HEK293 (cell line): Measurements from ENCODE around the gene SLX9.

Experiments used
- CTCF ChIA-PET: fragments of 350-600 bp; formaldehyde crosslinking; extraction: SDS; loops from one replicate; lab custom pipeline; 2021; ENCODE audit warnings: antibody characterized with exemption; lab: Yijun Ruan, JAX
- POLR2A ChIA-PET: fragments of 300-600 bp; formaldehyde crosslinking; extraction: SDS; loops from one replicate; lab custom pipeline; 2020; ENCODE audit warnings: antibody characterized with exemption, inconsistent platforms; lab: Yijun Ruan, JAX
- H3K27ac ChIP-seq: fragments of 200-500 bp; sonication (Bioruptor generic); 2 replicates; pipeline ENCODE4 v1.5.1; 2014; ENCODE audit warnings: low read depth, low read length, control low read depth, inconsistent platforms; ENCODE audit errors: extremely low read depth
- H3K36me3 ChIP-seq, 2 experiments: fragments of 200-500 bp in 1 of 2; sonication (Bioruptor generic) in 1 of 2; 1 replicate in 1 of 2; 2 replicates in 1 of 2; pipeline ENCODE4 v1.5.1; 2014 to 2017; ENCODE audit warnings: inconsistent platforms in 2 of 2, low read length in 2 of 2; ENCODE audit not compliant: control insufficient read depth in 2 of 2, insufficient read depth in 1 of 2
- H3K4me1 ChIP-seq: fragments of 200-500 bp; sonication (Bioruptor generic); 2 replicates; pipeline ENCODE4 v1.5.1; 2014; ENCODE audit warnings: mild to moderate bottlenecking, low read length, inconsistent platforms; ENCODE audit not compliant: control insufficient read depth, insufficient read depth
- H3K4me3 ChIP-seq: 2 replicates; pipeline ENCODE4 v1.5.1; 2011; ENCODE audit warnings: low read depth, mild to moderate bottlenecking, control low read depth, low read length, moderate library complexity
- H3K9me3 ChIP-seq: fragments of 200-500 bp; sonication (Bioruptor generic); 2 replicates; pipeline ENCODE4 v1.5.1; 2014; ENCODE audit warnings: low read depth, low read length, inconsistent platforms; ENCODE audit not compliant: control insufficient read depth, insufficient read depth
- ELK4 ChIP-seq: IDR thresholded peaks from 2 replicates; pipeline ENCODE4 v1.6.1; 2011; ENCODE audit warnings: mild to moderate bottlenecking, low read depth, low read length, borderline replicate concordance
- FEZF1 ChIP-seq: fragments of 450-650 bp; formaldehyde crosslinking; IDR thresholded peaks from 2 replicates; pipeline ENCODE4 v1.5.1; 2016; ENCODE audit warnings: missing biosample characterization, missing genetic modification characterization
- HOXC10 ChIP-seq: sonication (generic); formaldehyde crosslinking; IDR thresholded peaks from 2 replicates; pipeline ENCODE4 v1.8.1; 2023; ENCODE audit warnings: mild to moderate bottlenecking, missing genetic modification reagents
- KLF7 ChIP-seq: fragments of 450-650 bp; formaldehyde crosslinking; IDR thresholded peaks from 2 replicates; pipeline ENCODE4 v1.5.1; 2016; ENCODE audit warnings: missing biosample characterization, missing genetic modification characterization, borderline replicate concordance
- MZF1 ChIP-seq: fragments of 450-650 bp; formaldehyde crosslinking; IDR thresholded peaks from 2 replicates; pipeline ENCODE4 v1.5.1; 2017; ENCODE audit warnings: missing biosample characterization, missing genetic modification characterization, borderline replicate concordance
- OVOL3 ChIP-seq: fragments of 450-650 bp; formaldehyde crosslinking; IDR thresholded peaks from 2 replicates; pipeline ENCODE4 v1.5.1; 2016; ENCODE audit warnings: missing biosample characterization, missing genetic modification characterization
- PRDM2 ChIP-seq: fragments of 450-650 bp; formaldehyde crosslinking; IDR thresholded peaks from 2 replicates; pipeline ENCODE4 v1.5.1; 2016; ENCODE audit warnings: missing biosample characterization, missing genetic modification characterization, borderline replicate concordance
- ZNF157 ChIP-seq: fragments of 450-650 bp; formaldehyde crosslinking; IDR thresholded peaks from 2 replicates; pipeline ENCODE4 v1.5.1; 2016; ENCODE audit warnings: missing biosample characterization, missing genetic modification characterization
- ZNF211 ChIP-seq: fragments of 450-650 bp; formaldehyde crosslinking; IDR thresholded peaks from 2 replicates; pipeline ENCODE4 v1.5.1; 2016; ENCODE audit warnings: low read depth, missing biosample characterization, missing genetic modification characterization
- ZNF239 ChIP-seq: fragments of 450-650 bp; formaldehyde crosslinking; IDR thresholded peaks from 2 replicates; pipeline ENCODE4 v1.5.1; 2016; ENCODE audit warnings: missing biosample characterization, missing genetic modification characterization
- ZNF26 ChIP-seq: fragments of 450-650 bp; formaldehyde crosslinking; IDR thresholded peaks from 2 replicates; pipeline ENCODE4 v1.5.1; 2016; ENCODE audit warnings: missing biosample characterization, missing genetic modification characterization
- ZNF324 ChIP-seq: fragments of 450-650 bp; formaldehyde crosslinking; IDR thresholded peaks from 2 replicates; pipeline ENCODE4 v1.5.1; 2016; ENCODE audit warnings: missing biosample characterization, missing genetic modification characterization
- ZNF366 ChIP-seq: fragments of 450-650 bp; formaldehyde crosslinking; conservative IDR thresholded peaks from 2 replicates; pipeline ENCODE4 v1.5.1; 2016; ENCODE audit warnings: missing biosample characterization, missing genetic modification characterization
- ZNF391 ChIP-seq: fragments of 450-650 bp; formaldehyde crosslinking; IDR thresholded peaks from 2 replicates; pipeline ENCODE4 v1.5.1; 2016; ENCODE audit warnings: low read depth, missing biosample characterization, missing genetic modification characterization, borderline replicate concordance
- ZNF610 ChIP-seq: fragments of 450-650 bp; formaldehyde crosslinking; IDR thresholded peaks from 2 replicates; pipeline ENCODE4 v1.5.1; 2016; ENCODE audit warnings: missing biosample characterization, missing genetic modification characterization, borderline replicate concordance
- ZNF692 ChIP-seq: fragments of 450-650 bp; formaldehyde crosslinking; IDR thresholded peaks from 2 replicates; pipeline ENCODE4 v1.5.1; 2016; ENCODE audit warnings: missing biosample characterization, missing genetic modification characterization
- ZSCAN5A ChIP-seq: fragments of 450-650 bp; formaldehyde crosslinking; IDR thresholded peaks from 2 replicates; pipeline ENCODE4 v1.5.1; 2016; ENCODE audit warnings: missing biosample characterization, missing genetic modification characterization

Gene SLX9

GRCh38 chr21:44955798-44956175 lies 16.0 kb downstream of the SLX9 start (continued):
- no peak for TF ChIP-seq ZNF366
- no peak for TF ChIP-seq HOXC10
- TF ChIP-seq ZNF610 (tag by site-specific recombination), result no peak
- TF ChIP-seq OVOL3 (tag by site-specific recombination), result no peak

- peaks cover 5 to 83% of the 10 kb centered on the region in 2 experiments for H3K36me3 ChIP-seq
- H3K4me1 ChIP-seq, result no peaks in the 10 kb centered on the region
- no peaks in the 10 kb centered on the region for H3K9me3 ChIP-seq
- POLR2A ChIA-PET, result no interaction called here
- no peak for TF ChIP-seq ZNF26
- no peak for TF ChIP-seq ZNF324 (tag by site-specific recombination)
- no peak for TF ChIP-seq ZNF239
- TF ChIP-seq ZNF391 (tag by site-specific recombination), result no peak
- no peak for TF ChIP-seq MZF1
- no peak for TF ChIP-seq ZNF211 (tag by site-specific recombination)
- no peak for TF ChIP-seq PRDM2 (tag by site-specific recombination)
- no peak for TF ChIP-seq ZSCAN5A (tag by site-specific recombination)
- no peak for TF ChIP-seq FEZF1 (tag by site-specific recombination)
- TF ChIP-seq KLF7 (tag by site-specific recombination), result no peak
- no peak for TF ChIP-seq ZNF692
- TF ChIP-seq ZNF157 (tag by site-specific recombination), result no peak
- no peak for TF ChIP-seq ELK4
- CTCF ChIA-PET, result interaction anchor here (0.7 to 2.9 kb wide), 4 partner anchors 106 to 184 kb away, joined by 3 to 24 read pairs (median 4); no protein-coding TSS in a partner anchor
- H3K4me3 ChIP-seq, result no peak overlapping the region
- no peak overlapping the region for H3K27ac ChIP-seq
These were observed 16.7 kb downstream of the SLX9 start for GRCh38 chr21:44956356-44957046.
